NCI-H1105 treated with DMSO at 0.1 percent for 48 hours (cell line): ENCODE measurements around the gene P3H4.
"Not testable (repeated sequence)": the region's sequence is repeated elsewhere in the genome, so short reads cannot be mapped to it uniquely, and the experiment has no call there.

Experiments
- DNase-seq: peaks from one replicate; lab custom pipeline; 2025; lab: John Stamatoyannopoulos, UW

P3H4 gene

DNA sequence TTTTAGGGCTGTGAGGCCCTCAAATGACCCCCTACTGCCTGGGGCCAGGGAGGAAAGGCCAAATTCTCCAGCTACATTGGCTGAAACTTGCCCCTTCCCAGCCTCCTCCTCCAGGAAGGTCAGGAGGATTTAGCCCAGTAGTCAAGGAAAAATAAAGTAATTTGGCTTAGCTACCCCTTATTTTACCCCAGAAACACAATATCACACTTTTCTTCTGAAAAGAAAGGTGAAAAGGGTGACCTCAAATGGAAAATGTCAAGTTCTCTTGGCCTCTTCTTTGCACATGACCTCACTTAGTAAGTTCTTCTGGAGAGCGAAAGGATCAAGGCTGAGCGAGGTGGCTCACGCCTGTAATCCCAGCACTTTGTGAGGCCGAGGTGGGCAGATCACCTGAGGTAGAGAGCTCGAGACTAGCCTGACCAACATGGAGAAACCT, 17.2 kb downstream of the P3H4 start:
- DNase-seq: no peak

DNA sequence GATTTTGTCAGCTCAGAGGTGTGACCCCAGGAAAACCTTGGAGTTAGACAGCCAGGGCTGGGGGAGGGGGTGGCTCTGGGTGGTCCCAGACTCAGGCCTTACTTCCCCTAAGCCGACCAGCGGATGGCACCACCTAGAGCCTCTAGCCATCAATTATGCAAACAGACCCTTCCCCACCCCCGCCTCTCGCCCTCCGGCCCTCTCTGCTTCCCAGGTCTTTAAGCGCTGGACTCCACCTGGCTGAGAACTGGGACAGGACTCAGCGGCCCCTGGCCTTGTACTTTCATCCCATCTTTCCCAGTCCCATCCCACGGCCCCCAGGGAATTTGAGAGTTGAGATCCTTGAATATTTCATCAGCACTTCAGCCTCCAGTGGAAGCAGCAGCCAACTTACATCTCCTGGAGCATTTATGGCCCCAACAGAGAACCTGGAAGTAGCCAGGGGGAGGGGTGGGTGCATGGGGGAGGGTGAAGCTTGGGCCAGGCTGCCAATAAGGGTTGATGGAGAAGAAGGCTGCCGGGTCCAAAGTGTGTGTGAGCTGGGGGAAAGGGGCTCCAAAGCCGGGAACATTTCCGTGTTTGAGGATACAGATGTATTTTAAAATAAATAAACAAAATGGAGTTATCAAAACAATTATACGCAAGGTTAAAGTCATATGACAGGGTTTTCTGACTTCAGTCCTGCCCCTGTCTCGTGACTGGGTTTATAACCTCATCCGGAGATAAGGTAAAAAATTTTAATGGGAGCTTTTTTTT, 17.8 kb downstream of the P3H4 start:
- no peak for DNase-seq

DNA sequence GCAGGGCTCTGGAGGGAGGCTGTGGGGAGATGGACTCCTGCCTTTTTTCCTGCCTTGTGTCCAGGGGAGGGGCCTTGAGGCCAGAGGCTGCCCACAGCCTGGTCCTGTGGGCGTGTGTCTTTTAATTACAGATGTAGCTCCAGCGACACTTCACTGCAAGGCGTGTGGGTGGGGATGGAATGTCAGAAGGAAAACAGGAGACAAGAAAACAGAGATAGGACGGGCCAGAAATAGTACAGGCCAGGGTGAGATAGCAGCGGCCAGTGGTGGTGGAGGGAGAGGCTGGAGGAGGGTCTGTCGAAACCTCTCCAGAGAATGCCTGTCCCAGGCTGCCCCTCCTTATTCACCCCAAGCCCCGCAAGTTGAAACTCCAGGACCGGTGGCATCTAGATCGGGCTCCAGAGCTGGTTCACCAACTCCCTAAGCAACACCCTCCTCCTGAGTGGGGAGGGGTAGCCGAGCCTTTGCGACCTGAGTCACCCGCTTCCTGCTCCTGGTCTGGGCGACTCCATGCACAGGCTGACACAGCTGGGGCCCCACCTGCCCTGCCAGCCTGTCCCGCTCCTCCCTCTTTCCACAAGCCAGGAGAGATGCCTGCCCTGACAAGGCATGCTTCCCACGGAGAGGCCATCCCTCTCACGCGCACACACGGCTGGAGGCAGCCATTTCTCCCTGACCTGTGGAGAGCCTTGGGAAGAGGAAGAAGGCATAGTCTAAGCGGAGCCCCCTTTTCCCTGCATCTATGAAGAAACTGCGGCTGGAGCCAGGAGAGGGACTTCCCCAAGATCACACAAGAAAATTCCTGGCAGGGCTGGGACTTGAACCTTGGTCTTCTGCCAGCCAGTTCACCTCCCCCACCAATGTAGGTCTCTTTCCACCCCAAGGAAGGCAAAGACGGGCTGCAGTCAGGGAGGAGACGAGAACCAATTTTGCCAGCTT, 18.6 kb downstream of the P3H4 start:
- DNase-seq: no peak

DNA sequence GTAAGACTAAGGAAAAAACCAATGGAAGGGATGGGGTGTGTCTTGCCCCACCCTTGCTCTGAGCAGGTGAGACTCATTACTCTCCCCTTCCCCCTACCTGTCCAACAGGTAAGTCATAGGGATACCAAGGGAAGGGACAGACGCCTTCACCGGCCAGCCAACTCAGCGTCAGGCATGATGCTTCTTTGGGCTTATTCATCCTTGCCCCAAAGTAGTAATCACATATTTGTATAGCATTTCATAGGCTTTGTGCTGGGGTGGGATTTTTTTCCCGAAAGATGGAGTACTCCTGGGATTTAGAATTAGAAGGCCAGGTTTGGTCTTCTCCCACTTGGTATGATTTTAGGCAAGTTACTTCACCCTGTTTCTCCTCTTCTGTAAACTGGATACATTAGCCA, 24.7 kb downstream of the P3H4 start:
- DNase-seq: no peak

DNA sequence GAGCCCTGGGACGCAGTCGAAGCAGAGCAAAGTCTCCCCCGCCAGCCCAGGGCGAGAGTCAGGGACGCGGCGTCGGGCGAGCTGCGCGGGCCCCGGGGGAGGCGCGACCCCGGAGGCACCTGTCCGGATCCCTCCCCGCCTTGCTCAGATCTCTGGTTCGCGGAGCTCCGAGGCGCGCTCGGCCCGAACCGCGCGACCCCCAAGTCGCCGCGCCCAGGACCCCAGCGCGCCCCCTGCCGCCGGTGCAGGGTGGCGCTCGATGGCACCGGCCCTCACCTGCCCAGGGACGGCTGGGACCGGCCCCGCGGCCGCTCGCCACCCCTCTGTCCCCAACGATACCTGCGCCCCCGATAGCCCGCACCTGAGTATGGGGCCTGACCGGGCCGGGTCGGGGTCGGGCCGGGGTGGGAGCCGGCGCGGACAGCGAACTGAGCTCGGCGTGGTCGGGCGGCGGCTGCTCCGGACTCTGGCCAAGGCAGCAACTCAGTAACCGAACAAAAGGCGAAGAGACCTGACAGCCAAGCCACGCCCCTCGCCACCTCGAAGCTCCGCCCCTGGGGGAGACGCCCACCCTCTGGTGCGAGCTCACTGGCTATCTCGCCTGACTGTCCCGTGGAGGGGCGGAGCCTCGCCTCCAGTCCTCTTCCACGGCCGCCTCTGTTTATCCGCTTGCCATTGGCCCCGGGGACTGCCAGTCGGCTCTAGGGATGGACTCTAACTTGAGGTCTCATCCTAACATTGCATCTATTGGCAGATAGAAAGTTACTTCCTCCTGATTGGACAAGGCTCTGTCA, 25.3 kb downstream of the P3H4 start, which contains the start of gene JUP:
TSS of gene JUP (minus strand) at position 485 of the 794 bp plus-strand sequence. CDS start 14,857 bp downstream, outside the sequence.
- DNase-seq: peak; percentile 99

DNA sequence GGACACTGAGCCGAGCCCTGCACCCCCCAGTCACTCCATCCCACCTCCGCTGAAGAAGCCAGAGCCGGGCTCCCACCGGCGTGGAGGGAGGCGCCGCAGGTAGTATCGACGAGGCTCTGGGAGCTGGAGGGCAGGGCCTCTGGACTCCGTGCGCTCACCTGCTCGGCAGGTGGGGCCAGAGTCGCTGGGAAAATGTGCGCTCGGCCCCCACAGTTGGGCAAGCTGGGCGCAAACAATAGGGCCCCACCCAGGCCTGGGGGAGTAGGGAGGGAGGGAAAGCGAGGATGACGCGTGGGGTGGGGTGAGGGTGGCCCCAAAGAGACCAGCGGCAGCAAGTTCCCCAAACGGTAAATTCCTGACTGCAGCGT, 25.9 kb downstream of the P3H4 start:
- DNase-seq: peak; percentile 52

DNA sequence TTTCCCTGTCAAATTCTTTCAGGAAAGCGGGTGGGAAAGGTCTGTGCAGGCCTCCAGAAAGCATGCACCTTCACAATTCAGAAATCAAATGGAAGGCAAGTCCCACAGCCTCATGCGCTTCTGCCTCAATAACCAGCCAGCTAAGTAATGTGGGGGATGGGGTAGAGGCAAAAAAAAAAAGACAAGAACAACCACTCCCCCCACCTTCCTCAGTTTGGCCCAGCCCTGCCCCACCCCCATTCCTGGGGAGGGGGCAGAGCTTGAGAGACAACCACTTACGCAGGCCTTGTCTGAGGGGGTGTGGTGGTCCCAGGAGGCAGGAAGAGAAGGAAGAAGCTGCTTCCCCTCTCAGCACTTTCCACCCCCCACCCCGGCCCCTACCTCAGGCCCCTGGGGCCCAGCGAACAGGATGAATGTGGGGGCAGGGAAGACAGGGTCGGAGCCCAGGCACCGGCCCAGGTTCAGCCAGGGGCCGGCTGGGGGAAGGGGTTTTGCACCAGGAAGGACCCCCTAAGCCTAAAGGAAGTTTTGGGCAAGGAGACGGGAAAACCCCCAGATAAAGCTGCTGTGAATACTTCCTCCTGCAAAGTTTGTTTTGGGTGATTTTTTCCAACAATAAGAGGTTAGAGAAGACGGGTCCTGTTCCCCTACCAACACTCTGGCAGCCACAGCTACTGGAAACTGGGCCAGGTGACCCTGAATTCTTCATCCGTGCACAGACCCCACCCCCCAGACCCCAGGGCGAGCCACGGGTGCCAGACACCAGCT, 26.5 kb downstream of the P3H4 start:
- no peak for DNase-seq

DNA sequence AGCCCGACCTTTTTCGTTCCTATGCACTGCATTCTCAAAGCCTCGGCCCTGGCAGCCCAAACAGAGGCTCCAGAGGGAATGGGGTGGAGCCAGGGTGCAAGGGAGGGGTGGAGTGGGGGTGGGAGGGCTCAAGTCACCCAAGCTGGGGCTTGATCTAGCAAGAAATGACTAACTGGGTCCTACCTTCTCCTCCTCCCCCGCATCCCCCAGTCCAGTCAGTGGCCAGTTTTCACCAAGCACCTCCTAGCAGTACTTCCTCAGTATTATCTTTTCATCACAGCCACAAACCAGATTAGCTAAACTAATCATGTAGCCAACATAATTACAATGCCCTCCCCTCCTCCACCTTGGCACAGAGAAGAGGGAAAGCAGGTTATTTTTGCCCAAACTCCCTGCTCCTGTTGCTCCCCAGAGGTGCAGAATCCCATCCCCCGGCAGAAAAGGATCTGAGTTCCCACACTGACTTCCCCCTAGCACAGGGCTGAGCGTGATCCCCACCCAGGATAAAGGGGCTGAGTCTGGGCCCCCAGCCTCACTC, 27.5 kb downstream of the P3H4 start:
- no peak for DNase-seq

DNA sequence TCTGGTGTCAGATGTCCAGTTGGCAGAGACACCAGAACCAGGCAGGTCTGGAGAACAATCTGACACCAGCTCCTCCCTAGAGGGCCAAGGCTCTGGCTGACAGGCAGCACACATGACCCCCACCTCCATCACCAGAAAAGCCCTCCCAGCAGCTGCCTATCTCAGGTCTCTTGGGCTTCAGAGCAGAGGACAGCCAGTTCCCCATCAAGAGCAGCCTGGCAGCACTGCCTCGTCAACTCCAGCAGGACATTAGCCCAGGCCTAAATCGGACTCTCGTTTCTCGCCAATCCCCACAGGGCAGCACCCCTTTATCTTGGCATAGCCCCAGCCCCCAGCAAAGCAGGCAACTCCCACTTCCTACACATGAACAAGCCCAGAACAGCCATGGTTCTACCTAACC, 29.6 kb downstream of the P3H4 start:
- DNase-seq: no peak

DNA sequence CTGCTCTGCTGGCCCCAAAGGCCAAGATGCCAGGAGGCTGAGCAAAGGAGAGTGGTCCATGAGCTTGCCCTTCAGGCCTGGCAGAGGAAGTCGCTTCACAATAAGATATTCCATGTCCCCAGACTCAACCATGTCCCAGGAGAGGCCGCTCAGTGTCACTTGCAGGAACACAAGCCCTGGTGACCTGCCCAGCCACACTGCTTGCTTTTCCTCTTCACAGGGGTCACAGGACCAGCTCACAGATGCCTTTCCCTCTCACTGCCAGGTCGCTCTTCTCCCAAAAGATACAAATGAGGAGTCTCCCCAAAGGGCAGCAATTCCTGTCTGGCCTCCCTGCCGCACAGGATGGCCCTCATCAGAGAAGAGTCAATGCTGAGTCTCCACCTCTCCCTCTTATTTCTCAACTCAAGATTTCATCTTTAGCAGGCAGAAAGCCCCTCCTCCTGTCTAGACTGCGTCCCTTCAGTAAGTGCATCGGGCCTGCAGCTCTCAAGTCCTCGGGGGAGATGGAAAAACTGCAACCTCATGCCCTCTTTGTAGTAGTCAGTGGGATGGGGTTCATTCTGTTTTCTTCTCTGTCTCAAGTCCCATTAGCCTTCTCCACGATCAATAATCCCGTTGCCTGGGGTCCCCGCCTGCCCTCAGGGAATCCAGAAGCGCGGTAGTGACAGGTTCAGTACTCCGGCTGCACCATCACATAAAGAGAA, 30.2 kb downstream of the P3H4 start:
- no peak for DNase-seq

DNA sequence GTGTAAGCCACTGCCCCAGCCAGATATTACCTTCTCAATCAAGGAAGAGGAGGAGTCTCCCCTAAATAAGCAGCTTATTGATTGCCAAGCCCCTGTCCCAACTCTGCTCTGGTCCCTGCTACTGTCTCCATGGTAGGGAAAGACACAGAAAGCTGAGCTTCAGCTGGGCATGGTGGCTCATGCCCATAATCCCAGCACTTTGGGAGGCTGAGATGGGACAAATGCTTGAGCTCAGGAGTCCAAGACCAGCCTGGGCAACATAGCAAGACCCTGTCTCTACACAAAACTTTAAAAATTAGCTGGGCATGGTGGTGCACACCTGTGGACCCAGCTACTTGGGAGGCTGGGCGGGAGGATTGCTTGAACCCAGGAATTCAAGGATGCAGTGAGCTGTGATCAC, 31.8 kb downstream of the P3H4 start:
- no peak for DNase-seq

DNA sequence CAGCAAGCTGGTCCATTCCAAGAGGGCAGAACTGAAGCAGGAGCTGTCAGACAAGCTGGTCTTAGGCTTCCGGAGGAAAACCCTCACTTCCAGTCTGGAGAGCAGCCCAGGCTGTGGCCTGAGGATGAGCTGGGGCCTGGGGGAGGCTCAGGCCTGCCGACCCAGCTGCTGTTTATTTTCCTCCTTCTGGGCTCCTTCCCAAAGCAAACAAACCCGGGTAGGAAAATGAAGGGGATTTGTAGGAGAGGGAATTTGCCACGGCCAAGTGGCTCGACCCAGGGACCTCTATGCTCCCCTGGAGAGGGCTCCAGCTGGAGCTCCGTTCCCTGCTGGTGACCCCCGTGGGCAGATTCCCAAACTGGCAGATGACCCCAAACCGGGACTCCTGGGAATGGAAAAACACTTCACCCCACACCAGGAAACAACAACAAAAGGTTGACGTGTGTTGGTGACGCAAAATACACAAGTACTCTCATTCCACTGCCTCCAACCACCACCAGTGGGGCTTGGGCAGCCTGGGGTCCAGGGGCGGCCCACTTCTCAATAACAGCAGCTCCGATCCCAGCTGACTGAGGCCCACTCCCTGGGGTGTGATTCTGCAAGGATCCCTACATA, 34.1 kb downstream of the P3H4 start:
- peak; percentile 80 for DNase-seq

DNA sequence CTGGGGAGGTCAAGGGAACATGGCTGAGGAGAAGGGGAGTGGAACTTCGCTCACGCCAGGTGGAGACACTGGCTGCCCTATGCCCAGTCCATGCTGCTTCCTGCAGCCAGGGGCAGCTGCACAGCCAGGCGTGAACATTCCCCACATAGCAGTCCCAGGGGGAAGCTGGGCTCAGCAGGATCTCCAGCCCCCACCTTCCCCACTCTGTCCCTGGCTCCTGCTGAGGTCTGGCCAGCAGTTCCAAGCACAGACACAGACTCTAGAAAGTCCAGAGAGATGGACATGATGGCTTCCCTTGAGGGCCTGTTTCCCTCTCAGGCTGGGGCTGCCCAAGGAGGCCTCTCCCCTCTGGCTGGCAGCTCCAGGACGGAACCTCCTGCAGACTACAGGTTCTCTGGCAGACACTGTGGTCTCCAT, 34.6 kb downstream of the P3H4 start:
- DNase-seq: no peak

DNA sequence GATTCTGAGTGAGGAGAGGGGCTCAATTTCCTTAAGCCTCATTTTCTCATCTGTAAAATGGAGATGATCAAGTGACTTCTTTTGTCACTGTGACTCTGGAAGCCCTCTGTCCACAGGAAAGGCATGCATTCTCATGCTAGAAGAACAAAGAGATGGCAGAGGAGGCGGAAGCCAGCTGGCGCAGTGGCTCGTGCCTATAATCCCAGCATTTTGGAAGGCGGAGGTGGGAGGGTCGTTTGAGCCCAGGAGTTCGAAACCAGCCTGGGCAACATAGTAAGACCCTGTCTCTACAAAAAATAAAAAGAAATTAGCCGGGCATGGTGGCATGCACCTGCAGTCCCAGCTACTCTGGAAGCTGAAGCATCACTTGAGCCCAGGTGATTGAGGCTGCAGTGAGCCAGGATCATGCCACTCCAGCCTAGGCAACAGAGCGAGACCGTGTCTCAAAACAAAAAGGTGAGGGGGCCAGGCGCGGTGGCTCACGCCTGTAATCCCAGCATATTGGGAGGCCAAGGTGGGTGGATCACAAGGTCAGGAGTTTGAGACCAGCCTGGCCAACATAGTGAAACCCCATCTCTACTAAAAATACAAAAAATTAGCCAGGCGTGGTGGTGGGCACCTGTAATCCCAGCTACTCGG, 35.4 kb downstream of the P3H4 start:
- not testable (repeated sequence) for DNase-seq

DNA sequence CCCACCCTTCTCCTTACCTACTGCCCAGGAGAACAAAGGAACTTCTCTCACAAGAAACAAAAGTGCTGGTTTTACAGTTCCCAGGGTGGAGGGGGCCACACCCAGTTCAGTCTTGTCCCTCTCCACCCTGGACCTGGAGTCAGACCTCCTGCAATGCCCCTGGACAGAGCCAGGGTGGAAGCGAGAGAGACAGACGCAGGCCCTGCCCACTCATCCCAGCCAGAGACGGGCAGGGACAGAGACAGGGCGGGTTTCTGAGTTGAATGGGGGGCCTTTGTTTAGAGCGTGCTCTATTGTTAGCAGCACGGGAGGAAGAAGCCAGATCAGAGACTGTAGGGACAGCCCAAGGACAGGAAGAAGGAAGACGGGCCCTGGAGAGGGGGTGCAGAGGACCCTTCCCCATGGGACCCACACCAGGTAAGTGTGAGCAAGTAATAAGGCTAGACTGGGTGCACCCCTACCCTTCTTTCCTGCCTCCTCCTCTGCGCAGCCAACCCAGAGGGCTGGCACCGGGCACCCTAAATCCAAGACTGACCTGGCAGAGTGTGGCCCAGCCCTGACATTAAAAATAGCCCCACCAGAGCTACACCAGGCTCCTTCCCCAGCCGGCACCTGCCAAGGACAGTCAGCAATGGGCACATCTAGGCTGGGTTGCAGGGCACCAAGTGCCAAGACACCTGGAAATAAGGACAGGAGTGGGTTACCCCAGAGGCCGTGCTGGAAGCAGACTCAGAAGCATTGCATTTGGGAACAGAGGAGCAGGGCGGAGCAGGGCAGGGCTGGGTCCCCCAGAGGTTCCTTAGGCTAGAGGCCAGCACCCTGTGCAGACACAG, 36.1 kb downstream of the P3H4 start:
- DNase-seq: no peak

DNA sequence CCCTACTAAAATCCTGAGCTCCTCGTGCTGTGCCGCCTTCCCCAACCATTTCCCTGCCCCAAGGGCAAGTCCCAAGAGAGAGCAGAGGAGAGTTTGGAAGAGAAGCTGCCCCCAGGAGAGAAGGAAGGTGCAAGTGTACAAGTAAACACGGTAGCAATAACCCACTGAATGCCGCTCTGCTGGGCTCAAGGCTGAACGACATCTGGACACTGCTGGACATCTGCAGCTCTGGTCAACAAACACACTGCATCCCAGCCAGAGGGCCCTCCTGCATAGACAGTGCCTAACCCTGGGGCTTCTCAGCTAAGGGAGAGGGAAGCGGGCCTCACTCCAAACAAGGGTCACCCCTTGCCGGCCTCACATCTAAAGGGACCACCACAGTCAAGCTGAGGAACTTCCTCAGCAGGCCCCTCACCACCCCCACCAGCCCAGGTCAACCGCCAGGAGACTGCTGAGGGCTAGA, 38.0 kb downstream of the P3H4 start:
- no peak for DNase-seq

DNA sequence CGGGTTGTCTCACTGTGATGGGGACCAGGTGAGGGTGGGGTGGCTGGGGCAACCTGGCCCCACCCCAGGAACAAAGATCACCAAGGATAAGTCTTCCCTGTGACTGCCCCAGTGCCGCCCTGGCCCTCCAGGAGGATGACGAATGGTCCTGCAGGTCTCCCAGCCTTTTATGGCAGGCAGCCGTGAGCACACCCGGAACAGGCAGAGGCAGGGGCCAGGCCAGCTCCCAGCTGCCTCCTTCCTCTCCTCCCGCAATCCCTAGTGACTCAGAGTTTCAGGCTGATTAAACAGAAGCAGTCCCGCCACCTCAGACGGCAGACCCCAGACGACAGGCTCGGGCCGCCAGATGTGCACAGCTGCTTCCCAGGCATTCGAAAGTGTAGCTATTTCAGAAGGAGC, 38.6 kb downstream of the P3H4 start:
- no peak for DNase-seq

DNA sequence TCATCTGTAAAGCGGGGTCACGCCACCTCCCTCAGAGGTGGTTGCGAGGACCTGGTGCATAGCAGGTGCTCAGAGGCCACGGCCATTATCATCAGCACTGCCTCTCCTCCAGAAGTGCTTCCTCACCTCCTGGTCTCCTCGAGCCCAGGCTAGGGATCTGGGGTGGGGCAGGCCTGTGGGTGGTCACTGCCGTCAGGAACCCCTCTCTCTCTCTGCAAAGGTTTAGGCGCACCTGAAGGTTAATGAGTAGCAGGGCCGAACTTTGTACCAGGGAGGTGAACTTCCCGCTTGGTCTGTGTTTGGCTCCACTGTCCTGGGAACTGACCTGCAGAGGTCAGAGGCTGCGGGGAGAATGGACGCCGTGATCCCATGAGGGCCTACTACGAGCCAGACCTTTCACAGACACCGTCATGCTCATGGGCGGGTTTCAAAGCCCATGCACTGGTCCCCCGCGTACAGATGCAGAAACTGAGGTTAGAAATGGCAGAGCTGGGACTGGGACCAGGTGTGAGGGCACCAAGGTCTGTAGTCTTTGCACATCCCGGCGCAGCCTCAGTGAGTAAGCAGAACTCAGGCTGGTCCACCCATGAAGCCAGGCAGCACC, 39.1 kb downstream of the P3H4 start:
- DNase-seq: no peak
